HG03039 (cell line): ENCODE data around the gene FXYD3.
"Not testable (repeated sequence)": the region's sequence is repeated elsewhere in the genome, so short reads cannot be mapped to it uniquely, and the experiment has no call there.

Source experiments
- ATAC-seq: cut with Tn5 transposase; IDR thresholded peaks from one replicate; pipeline ENCODE4 v1.9.1; 2021; ENCODE audit warnings: mild to moderate bottlenecking, moderate library complexity; ENCODE audit not compliant: unreplicated experiment

The FXYD3 gene

DNA sequence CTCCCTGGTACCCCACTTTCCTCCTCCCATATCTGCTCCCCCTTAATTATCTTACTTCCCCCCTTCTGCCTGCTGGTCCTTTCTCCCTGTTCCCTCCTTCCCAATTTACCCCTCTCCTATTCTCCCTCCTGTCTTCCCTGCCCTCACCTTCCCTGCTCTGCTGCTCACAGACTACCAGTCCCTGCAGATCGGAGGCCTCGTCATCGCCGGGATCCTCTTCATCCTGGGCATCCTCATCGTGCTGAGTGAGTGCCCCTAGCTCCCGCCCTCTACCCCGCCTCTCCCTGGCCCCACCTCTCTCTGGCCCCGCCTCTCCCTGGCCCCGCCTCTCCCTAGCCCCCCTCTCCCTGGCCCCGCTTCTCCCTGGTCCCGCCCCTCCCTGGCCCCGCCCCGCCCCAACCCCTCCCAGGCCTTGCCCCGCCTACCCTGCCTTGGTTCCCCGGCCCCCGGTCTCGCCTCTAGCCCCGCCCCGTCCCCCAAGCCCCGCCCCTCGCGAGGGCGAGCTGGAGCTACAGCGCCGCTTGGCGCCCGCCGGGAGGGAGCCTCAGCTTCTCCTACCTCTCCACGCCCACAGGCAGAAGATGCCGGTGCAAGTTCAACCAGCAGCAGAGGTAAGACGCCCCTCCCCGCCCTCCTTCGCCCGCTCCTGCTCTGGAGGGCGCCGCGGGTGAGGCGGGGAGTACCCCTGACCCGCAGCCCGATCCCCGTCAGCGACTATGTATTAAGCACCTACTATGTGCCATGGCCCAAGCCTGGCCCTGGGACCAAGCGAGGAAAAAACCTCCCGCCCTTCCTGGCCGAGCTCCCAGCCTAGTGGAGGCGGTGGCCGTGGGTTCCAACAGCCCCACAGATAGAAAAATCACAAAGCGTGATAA lies 25.6 kb downstream of the FXYD3 start:
- peak; percentile 60 for ATAC-seq

DNA sequence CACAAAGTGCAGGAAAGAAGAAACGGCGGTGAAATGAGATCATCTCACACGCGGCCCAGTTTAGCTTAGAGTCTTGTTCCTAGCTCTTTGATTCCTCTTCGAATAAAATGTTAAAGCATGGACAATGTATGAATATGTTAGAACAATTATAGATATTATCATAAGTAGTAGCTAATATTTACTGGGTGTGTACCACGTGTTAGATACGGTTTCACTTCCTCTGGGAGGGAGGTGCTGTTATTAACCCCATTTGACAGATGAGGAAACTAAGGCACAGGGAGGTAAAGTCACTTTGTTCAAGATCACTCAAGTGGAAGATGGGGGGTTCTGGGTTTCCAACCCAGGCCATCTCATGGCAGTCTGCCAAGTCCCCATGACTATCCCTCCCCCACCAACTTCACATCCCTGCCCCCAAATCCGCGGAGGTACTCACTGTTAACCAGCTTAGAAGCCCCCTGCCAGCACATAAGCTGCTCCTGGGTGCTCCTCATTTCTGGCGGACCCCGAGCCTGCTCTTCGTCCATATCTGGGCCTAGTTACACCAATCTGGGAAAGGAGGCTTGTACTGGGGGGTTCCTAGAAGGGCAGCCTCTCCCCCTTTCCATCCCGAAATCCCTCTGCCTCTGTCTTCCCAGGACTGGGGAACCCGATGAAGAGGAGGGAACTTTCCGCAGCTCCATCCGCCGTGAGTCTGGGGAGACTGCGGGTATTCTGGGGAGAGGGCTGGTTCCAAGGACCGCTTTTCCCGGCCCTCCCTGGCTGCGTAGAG lies 26.4 kb downstream of the FXYD3 start:
- no peak for ATAC-seq

DNA sequence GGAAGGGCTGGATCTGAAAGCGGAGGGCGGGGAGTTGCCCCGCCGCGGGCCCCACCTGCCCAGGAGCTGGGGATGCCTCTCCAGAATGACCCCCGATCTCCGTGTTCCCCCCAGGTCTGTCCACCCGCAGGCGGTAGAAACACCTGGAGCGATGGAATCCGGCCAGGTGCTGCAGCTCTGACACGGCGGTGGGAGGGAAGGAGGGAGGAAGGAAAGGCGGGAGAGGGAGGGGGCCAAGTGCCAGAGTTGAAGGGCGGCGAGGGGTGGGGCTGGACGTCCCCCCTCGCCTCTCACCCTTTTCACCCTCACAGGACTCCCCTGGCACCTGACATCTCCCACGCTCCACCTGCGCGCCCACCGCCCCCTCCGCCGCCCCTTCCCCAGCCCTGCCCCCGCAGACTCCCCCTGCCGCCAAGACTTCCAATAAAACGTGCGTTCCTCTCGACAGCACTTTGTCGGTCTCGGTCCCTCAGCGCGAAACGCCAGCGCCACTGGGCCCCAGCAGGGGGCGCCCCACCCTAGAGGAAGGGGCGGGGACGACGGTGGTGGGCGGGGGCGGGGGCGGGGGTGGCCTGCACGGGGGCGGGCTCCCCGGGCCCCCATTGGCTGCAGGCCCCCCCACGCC lies 27.1 kb downstream of the FXYD3 start:
- no peak for ATAC-seq

DNA sequence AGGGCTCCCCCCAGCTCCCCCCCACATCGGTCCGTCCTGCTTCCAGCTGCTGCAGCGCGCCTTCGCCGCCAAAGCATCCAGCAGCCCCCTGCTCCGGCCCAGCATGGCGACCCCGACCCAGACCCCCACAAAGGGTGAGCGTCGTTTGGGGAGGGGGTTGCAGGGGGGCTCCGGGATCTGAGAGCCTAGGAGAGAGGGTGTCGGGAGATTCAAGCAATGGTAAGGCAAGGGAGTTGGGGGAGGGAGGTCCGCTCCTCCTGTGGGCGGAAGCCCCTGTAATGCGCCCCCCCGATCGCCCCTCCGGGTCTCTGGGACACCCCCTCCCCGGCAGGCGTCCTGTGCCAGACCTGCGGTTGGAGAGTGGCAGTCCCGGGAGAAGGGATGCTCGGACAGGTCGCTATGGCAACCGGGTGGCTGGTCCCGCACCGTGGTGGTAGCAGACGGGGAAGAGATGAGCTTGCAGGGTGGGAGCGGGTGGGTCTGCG lies 27.6 kb downstream of the FXYD3 start, which contains the start of gene FXYD7:
Gene FXYD7, plus strand, starts transcription at position 25 of the 485 bp plus-strand sequence. Its CDS starts 79 bp downstream, at position 104.
- ATAC-seq: no peak

DNA sequence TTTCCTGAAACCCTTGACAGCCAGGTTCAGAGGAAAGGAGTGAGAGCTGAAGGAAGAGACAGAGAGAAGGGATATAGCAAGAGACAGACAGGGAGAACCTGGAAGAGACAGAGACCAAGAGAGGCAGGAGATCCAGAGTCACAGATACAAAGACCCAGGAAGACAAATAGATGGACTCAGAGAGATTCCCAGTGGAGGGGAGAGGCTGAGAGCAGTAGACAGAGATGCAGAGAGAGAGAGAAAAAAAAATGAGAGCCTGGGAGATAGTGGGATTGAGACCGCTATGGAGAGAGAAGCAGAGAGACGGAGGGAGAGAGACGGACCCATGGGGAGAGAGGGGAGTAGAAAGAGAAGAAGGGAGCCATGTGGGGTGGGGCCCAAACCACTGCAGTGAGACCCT lies 28.2 kb downstream of the FXYD3 start:
- ATAC-seq: no peak

DNA sequence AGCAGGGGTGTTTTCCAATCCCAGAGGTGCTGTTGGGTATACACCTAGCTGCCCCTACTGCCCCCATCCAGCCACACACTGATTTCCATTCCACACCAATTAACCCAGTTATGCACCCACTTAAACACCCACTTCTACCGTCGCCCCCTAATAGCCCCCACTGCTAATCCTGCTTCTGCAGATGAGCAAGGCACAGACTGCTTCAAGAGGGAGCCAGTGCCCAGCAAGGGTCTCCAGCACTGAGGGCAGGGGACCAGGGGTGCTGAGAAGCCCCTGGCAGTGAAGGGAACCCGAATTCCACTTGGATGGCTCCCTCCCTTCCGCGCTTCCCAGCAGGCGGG lies 28.6 kb downstream of the FXYD3 start:
- no peak for ATAC-seq

DNA sequence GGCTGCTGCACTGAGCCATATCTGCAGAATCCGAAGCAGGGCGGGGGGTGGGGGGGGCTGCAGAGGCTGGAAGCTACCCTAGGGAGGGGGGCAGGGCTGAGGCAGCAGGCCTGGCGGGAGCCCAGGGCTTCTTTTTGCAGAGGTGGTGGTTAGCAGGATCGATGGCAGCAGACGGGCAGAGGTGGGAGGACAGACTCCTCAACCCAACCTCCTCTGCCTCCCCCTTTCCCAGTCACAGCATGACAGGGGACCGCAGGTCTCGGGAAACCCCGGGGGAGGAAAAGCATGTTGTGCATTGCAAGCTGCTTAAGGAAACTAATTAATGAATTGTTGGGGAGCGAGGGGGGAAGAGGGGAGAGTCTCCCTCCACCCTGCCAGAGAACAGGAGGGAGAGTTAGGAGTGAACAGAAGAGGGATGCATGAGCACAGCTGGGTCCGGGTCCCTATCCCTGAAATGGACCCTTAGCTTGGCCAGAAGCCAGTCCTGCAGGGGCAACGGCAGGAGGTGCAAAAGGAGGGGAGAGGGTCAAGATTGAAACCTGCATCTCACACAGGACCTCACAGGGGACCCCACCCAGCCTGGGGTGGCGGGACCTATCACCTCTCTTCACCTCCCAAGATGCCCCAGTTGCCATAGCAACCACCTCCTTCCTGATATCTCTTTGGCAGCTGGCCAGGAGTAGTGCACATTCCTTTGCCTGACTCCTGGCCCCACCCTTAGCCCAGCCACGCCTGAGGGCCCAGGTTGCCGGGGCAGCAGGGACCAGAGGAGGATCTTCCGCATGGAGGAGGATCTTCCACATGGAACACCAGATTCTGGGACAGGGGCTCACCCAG lies 29.2 kb downstream of the FXYD3 start:
- no peak for ATAC-seq

DNA sequence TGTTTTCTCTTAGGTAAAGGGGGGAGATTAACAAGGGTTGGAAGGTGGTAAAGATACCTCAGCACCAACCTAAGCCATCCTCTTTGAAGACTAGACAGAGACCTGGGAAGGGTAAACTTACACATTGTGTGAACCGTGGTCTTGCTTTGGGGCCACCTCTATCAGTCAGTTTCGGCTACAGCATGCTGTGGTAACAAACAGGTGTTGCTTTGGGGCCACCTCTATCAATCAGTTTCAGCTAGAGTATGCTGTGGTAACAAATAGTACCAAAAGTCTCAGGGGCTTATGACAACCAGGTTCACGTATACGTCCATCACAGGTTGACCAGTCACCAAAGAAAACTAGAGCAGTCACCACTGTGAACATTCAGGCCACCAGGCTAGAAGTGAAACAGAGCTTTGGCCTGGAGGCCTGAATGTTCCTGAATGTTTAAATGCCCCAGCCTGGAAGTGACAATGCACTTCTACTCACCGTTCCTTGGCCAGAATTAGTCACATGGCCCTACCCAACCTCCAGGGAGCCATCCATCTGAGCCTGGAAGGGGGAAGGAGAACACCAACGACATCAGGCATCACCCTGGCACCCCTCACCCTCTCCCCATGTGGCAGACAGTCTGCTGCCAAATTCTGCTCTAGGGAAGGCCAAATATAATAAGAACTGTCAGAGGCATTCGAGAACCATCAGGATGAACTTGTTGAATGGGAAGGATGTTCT lies 31.3 kb downstream of the FXYD3 start:
- no peak for ATAC-seq

DNA sequence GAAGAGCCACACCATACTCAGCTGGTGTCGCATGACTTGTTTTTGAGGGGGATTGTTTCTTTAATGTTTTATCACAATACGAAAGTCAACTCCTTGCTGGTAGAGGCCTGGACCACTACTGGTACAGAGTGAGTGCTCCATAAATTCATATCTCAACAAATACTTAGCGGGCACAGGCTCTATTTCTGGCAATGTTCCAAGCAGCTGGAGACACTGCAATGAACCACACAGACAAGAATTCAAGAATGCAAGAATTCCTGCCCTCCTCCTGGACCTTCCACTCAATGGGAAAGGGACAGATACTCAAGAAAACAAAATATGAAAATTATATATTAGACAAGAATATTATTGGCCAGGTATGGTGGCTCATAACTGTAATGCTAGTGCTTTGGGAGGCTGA lies 33.8 kb downstream of the FXYD3 start:
- no peak for ATAC-seq

DNA sequence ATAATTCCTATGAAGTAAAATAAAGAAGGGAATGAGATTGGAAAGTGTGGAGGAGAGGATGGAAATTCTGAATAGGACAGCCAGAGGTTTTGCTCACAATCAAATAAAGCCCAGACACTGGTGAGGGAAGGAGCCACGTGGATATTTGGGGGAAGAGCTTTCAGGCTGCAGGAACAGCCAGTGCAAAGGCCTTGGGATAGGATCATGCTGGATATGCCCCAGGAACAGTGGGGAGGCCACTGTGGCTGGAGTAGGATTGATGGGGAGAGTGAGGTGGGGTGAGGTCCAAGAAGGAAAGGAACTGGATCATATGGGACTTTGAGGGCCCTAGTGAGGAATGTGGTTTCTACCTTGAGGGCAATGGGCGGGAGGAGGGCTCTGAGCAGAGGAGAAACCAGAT lies 34.8 kb downstream of the FXYD3 start:
- no peak for ATAC-seq

DNA sequence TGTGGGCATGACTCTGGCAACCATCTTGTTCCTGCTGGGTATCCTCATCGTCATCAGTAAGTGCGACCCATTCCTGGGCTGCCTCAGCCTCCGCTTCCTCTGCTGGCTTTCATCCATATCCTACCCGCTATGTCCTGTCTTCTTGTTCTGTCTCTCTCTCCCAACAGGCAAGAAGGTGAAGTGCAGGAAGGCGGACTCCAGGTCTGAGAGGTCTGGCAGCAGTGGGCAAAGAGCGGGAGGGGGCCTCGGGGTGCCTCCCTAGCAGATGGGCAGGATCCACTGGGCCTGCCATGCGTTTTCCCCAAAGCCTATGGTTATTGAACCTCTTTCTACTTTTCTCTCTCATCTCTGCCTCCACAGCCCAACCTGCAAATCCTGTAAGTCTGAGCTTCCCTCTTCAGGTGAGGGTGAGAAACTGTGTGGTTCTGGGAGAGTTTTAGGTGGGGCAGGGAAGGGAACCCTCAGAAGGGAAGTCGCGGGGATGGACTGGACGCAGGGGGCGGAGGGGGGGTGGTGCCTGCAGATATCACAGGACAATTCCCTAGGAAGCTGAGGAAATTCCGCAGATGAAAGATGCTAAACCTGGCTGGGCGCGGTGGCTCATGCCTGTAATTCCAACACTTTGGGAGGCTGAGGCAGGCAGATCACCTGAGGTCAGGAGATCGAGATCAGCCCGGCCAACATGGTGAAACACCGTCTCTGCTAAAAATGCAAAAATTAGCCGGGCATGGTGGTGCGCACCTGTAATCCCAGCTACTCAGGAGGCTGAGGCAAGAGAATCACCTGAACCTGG lies 35.8 kb downstream of the FXYD3 start:
- no peak for ATAC-seq

DNA sequence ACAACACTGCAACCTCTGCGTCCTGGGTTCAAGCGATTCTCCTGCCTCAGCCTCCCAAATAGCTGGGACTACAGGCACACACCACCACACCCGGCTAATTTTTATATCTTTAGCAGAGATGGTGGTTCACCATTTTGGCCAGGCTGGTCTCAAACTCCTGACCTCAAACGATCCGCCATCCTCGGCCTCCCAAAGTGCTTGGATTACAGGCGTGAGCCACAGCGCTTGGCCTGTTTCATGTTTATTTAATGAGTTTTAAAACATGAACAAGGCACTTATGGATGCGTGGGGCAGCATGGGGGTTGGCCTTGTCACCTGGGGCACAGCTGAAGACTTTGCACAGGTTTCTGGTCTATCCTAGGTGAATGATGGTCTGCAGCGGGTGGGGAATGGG lies 37.5 kb downstream of the FXYD3 start:
- ATAC-seq: not testable (repeated sequence)

DNA sequence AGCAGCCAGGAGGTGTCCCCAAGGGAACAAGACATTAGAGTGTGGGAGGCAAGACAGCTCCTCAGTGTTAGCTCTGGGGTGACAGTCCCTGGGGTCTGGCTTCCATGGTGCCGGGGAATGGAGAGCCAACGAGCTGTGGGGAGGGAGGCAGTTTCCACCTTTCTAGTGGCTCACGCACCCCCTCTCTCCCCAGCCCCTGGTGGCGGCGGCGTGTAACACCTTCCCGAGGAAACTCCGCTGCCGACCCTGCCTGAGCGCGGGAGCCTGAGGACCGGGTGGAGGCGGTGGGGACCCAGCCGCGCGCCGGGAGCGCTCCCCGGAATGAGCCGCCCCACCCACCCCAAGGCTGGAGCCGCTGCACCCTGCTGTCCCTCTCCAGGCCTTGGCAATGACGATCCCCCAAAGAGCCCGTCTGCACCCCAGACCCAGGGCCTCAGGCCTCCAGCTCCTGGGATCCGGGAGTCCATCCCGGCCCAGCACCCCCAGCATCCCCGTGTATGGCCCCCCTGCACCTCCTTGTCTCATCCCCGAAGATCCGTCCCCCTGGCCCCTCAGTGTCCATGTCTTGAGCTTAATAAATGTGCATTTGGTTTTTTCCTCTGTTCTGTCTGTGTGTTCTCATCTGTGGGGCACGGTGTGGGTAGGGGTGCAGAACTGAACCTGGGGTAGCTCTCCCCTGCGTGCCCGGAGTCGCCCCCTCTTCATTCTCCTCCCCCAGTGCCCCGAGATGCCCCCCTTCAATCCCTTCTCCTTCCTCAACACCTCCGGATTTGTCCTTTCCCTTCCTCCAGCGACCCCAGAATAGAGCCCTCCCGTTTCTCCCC lies 38.3 kb downstream of the FXYD3 start:
- no peak for ATAC-seq

DNA sequence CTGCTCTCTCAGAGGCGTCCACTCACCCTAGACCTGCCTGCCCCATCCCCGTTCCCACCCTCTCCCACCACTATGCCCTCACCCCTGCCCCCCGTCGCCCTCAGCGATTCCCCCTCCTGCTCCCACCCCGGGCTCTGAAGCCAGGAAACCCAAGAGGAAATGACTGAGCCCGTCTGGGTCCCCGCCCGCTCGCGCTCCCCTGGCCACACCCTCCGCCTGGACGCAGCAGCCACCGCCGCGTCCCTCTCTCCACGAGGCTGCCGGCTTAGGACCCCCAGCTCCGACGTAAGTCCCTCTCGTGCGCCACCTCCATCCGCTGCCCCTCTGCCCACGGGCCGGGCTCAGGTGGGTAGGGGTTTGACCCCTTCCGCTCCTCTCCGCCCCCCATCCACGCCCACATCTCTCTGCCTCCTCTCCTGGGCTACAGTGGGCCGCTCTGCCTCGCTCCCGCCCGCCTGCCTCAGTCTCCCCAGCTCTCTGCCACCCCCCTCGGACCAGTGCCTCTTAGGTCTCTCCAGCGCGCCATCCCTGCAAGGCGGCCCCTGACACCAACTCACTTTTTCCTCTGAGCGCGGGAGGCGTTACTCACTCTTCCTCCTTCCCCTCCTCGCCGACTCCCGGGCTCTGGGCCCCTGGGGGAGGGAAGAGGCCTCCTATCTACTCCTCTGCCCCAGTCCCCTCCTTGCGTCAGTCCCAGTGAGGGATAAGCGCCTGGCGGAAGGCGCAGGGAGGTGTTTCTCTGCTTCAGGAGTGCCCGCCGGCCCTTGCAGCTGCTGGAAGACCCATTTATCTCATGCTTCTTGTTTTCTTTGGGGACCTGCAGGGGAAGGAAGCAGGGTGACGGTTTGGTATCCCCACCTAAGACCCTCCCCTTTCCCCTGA lies 39.1 kb downstream of the FXYD3 start, which contains the start of gene FXYD5:
Gene FXYD5, plus strand, starts transcription at position 211 of the 882 bp plus-strand sequence. CDS start 816 bp downstream, outside the sequence.
- ATAC-seq: no peak

DNA sequence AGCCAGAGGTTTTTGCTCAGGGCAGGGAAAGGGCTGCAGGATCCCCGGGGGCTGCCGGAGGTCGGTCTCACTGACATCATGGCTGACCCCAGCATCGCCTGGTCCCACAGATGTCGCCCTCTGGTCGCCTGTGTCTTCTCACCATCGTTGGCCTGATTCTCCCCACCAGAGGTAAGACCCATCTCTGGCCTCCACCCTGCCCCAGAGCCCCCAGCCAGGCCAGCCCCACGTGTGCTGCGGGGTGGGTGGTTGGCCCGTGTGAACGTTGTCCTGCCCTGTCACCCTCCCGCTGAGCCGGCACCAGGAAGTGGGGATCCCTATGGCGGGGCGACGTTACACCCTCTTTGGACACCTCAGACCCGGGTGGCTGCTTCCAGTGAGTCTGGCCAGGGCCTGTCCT lies 39.8 kb downstream of the FXYD3 start:
- ATAC-seq: no peak

DNA sequence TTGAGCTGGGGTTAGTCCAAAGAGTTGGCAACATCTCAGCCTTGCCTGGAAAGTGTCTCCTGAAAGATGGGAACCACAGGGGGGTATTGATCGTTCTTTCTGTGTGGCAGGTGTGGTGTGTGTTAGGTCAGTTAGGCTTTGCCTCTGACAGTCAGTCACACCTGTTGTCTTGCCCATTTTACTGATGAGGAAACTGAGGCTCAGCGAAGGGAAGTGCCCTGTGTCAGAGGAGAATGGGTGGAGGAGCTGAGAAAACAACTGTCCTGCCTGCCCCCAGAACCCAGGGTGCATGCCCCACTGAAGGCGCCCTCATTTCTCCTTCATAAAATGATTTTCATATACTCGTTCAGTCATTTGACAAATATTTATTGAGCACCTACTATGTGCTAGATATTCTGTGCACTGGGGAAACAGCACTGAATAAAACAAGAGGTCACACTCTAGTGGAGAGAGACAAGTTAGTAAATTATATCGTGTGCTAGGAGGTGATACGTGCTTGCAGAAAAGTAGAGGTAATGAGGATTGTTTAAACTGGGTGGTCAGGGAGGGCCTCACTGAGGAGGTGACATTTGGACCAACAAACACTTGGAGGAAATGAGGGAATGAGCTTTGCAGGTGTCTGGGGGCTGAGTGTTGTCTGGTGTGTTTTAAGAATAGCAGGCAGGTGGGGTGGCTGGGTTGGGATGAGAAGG lies 40.5 kb downstream of the FXYD3 start:
- ATAC-seq: no peak

DNA sequence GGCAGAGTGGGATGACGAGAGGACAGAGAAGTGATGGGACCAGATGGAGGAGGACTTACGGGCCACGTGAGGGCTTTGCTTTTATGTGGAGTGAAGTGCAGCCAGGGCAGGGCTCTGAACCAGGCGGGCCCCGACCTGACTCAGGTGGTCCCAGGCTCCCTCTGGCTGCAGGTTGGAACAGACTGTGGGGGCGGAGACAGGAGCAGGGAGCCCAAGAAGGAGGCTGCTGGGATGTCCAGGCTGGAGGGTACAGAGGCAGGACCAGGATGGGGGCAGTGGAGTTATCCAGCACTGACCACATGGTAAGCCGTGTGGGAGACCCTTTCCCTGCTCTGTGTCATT lies 41.0 kb downstream of the FXYD3 start:
- no peak for ATAC-seq
